ENCODE data around the gene NACA. TPM values are rescaled to one million over a fixed set of nuclear protein-coding genes. Genes with fewer than 3 reads are reported as not detected.

NACA gene
- total RNA-seq, 1 donor from 2014 or later = 1,207 TPM

GRCh38 chr12:56716933-56717880 is 7.9 kb downstream of the NACA start:
- no peak for TF ChIP-seq CTCF (IDR thresholded peaks at IDR 0.05; ENCODE audit: insufficient read depth, low read length, poor library complexity, severe bottlenecking)
- no peak overlapping the region for H3K4me3 ChIP-seq (ENCODE audit: low read depth, low read length)
- peaks cover 5% of the 10 kb centered on the region for H3K36me3 ChIP-seq (ENCODE audit: control insufficient read depth, insufficient read depth, low read length)
- no peaks in the 10 kb centered on the region for H3K27me3 ChIP-seq (ENCODE audit: control insufficient read depth, insufficient read depth, low read length)
- DNase-seq (ENCODE audit: low read depth) = no peak

- Histone ChIP-seq H3K27me3 (ENCODE audit: control insufficient read depth, insufficient read depth, low read length) (no peaks in the 10 kb centered on the region), H3K36me3 (ENCODE audit: control insufficient read depth, insufficient read depth, low read length) (peaks cover 5% of the 10 kb centered on the region), H3K4me3 (ENCODE audit: low read depth, low read length) (no peak overlapping the region)
- TF ChIP-seq CTCF (IDR thresholded peaks at IDR 0.05; ENCODE audit: insufficient read depth, low read length, poor library complexity, severe bottlenecking) = no peak
- DNase-seq (ENCODE audit: low read depth) = no peak
Observed at GRCh38 chr12:56716458-56716857, 8.6 kb downstream of the NACA start.

GRCh38 chr12:56715798-56716197 is 9.3 kb downstream of the NACA start:
- DNase-seq (ENCODE audit: low read depth) = no peak
- no peaks in the 10 kb centered on the region for H3K27me3 ChIP-seq (ENCODE audit: control insufficient read depth, insufficient read depth, low read length)
- peaks cover 5% of the 10 kb centered on the region for H3K36me3 ChIP-seq (ENCODE audit: control insufficient read depth, insufficient read depth, low read length)
- TF ChIP-seq CTCF (IDR thresholded peaks at IDR 0.05; ENCODE audit: insufficient read depth, low read length, poor library complexity, severe bottlenecking) = no peak
- no peak overlapping the region for H3K4me3 ChIP-seq (ENCODE audit: low read depth, low read length)

- DNase-seq (ENCODE audit: low read depth) = no peak
- H3K36me3 ChIP-seq (ENCODE audit: control insufficient read depth, insufficient read depth, low read length) = peaks cover 2% of the 10 kb centered on the region
Observed at GRCh38 chr12:56714431-56714929, 10.6 kb downstream of the NACA start.

GRCh38 chr12:56713345-56713744 is 11.8 kb downstream of the NACA start:
- no peaks in the 10 kb centered on the region for H3K27me3 ChIP-seq (ENCODE audit: control insufficient read depth, insufficient read depth, low read length)
- H3K4me3 ChIP-seq (ENCODE audit: low read depth, low read length) = no peak overlapping the region
- H3K36me3 ChIP-seq (ENCODE audit: control insufficient read depth, insufficient read depth, low read length) = peaks cover 2% of the 10 kb centered on the region
- DNase-seq (ENCODE audit: low read depth) = no peak
- TF ChIP-seq CTCF (IDR thresholded peaks at IDR 0.05; ENCODE audit: insufficient read depth, low read length, poor library complexity, severe bottlenecking) = no peak

More at GRCh38 chr12:56714431-56714929, 10.6 kb downstream of the NACA start:
- no peak overlapping the region for H3K4me3 ChIP-seq (ENCODE audit: low read depth, low read length)
- TF ChIP-seq CTCF (IDR thresholded peaks at IDR 0.05; ENCODE audit: insufficient read depth, low read length, poor library complexity, severe bottlenecking) = no peak
- H3K27me3 ChIP-seq (ENCODE audit: control insufficient read depth, insufficient read depth, low read length) = no peaks in the 10 kb centered on the region
